ENCODE results near the gene MIEF2.

Gene MIEF2

GRCh38 chr17:18270046-18270931 is 9.8 kb downstream of the MIEF2 start:
- Histone ChIP-seq H3K4me1 (no peaks in the 10 kb centered on the region), H3K9me3 (no peaks in the 10 kb centered on the region), H3K27me3 (no peaks in the 10 kb centered on the region), H3K36me3 (peaks cover 14 to 61% (median 25%) of the 10 kb centered on the region in 3 donors), H3K4me3 (no peak overlapping the region), H3K27ac (no peak overlapping the region)
- no peak for TF ChIP-seq CTCF (IDR thresholded peaks at IDR 0.05)
- intact Hi-C loops (cut with DNase I; ENCODE audit: low total_unique reads), result no loop called here
- DNase-seq, result no peak

GRCh38 chr17:18277076-18277475 is 16.6 kb downstream of the MIEF2 start:
- no peak for DNase-seq
- H3K4me3 ChIP-seq, result no peak overlapping the region
- H3K9me3 ChIP-seq, result no peaks in the 10 kb centered on the region
- no peaks in the 10 kb centered on the region for H3K27me3 ChIP-seq
- no peaks in the 10 kb centered on the region for H3K4me1 ChIP-seq
- TF ChIP-seq CTCF (IDR thresholded peaks at IDR 0.05), result no peak
- intact Hi-C loops (cut with DNase I; ENCODE audit: low total_unique reads), result no loop called here
- H3K27ac ChIP-seq, result no peak overlapping the region
- H3K36me3 ChIP-seq, result peaks cover 52 to 91% (median 78%) of the 10 kb centered on the region in 3 donors

DNA sequence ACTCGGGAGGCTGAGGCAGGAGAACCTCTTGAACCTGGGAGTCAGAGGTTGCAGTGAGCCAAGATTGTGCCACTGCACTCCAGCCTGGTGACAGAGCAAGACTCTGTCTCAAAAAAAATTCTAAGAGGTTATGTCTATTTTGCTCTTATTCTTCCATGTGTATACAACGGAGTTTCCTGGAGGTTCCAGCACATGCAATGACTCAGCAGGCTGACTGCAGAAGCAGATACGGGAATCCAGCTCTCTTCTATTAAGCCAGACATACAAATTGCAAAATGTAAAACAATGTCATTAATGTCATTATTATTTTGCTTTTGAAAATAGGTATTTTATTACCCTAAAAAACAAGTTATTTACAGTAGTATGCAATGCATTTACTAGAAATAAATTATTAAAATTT is 18.4 kb downstream of the MIEF2 start:
- intact Hi-C loops (cut with DNase I; ENCODE audit: low total_unique reads), result no loop called here
- peaks cover 70 to 97% (median 88%) of the 10 kb centered on the region in 3 donors for H3K36me3 ChIP-seq
- no peak for TF ChIP-seq CTCF (IDR thresholded peaks at IDR 0.05)

DNA sequence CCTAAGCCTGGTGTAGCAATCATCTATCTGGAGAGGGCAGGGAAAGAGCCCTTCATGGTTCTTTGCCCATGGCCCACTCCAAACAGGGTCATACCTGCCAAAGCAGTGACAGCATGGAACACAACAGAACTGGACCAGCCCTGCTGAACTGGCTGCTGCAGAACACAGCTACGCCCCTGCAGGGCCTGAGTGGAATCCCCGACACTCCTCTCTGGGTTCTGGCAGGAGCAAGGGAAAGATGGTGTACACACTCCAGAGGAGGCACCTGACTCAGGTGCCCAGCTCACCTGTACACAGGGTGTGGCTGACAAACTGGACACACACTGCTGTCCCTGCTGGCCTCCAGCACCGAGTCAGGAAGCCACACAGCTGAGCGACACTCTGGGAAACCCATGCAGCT is 19.8 kb downstream of the MIEF2 start:
- TF ChIP-seq CTCF (IDR thresholded peaks at IDR 0.05), result no peak
- Histone ChIP-seq H3K4me3 (no peak overlapping the region), H3K4me1 (no peaks in the 10 kb centered on the region), H3K9me3 (no peaks in the 10 kb centered on the region), H3K27me3 (no peaks in the 10 kb centered on the region), H3K36me3 (peaks cover 70 to 99% (median 93%) of the 10 kb centered on the region in 3 donors), H3K27ac (no peak overlapping the region)
- intact Hi-C loops (cut with DNase I; ENCODE audit: low total_unique reads), result no loop called here
- no peak for DNase-seq

More for the DNA sequence above, 18.4 kb downstream of the MIEF2 start:
- Histone ChIP-seq H3K4me3 (no peak overlapping the region), H3K27ac (no peak overlapping the region), H3K4me1 (no peaks in the 10 kb centered on the region), H3K27me3 (no peaks in the 10 kb centered on the region), H3K9me3 (no peaks in the 10 kb centered on the region)
- DNase-seq, result no peak

- TF ChIP-seq CTCF (IDR thresholded peaks at IDR 0.05), result no peak
- Histone ChIP-seq H3K27ac (no peak overlapping the region), H3K36me3 (peaks cover 76 to 100% (median 98%) of the 10 kb centered on the region in 3 donors), H3K4me1 (no peaks in the 10 kb centered on the region), H3K9me3 (no peaks in the 10 kb centered on the region), H3K27me3 (no peaks in the 10 kb centered on the region), H3K4me3 (no peak overlapping the region)
- no peak for DNase-seq
- intact Hi-C loops (cut with DNase I; ENCODE audit: low total_unique reads), result no loop called here
Measured at GRCh38 chr17:18280766-18281371, 20.4 kb downstream of the MIEF2 start.
